H54 (cell line): Measurements from ENCODE around the gene PPP2R5D.
A peak's percentile ranks its signal among the peaks of the same experiment; 100 is the strongest.

Source experiments
- DNase-seq: peaks from one replicate; pipeline ENCODE4 v3.0.0; 2011; ENCODE audit warnings: low spot score, mixed read lengths; ENCODE audit not compliant: insufficient read length
- FAIRE-seq: peaks from 3 replicates; lab custom pipeline; 2011; peaks lifted over from hg19 to GRCh38; lab: Jason Lieb, UNC
- POLR2A ChIP-seq: IDR thresholded peaks from 2 replicates; pipeline ENCODE4 v1.6.1; 2011; ENCODE audit warnings: low read depth, mild to moderate bottlenecking, low read length

Gene PPP2R5D

GRCh38 chr6:43058531-43058930, 74.2 kb downstream of the PPP2R5D start:
- FAIRE-seq (no peak), DNase-seq (no peak)
- no peak for TF ChIP-seq POLR2A

GRCh38 chr6:43059168-43060033, 75.0 kb downstream of the PPP2R5D start, which contains the start of the genes KLC4 and MRPL2:
Gene KLC4, plus strand, starts transcription at chr6:43059631. Its CDS starts 1,705 bp downstream, at chr6:43061336.
Gene MRPL2, minus strand, starts transcription at chr6:43059434. Its CDS starts 53 bp downstream, at chr6:43059381.
- peak; percentile 98 for DNase-seq
- peak; percentile 86 for TF ChIP-seq POLR2A
- peak; percentile 50 for FAIRE-seq

DNA sequence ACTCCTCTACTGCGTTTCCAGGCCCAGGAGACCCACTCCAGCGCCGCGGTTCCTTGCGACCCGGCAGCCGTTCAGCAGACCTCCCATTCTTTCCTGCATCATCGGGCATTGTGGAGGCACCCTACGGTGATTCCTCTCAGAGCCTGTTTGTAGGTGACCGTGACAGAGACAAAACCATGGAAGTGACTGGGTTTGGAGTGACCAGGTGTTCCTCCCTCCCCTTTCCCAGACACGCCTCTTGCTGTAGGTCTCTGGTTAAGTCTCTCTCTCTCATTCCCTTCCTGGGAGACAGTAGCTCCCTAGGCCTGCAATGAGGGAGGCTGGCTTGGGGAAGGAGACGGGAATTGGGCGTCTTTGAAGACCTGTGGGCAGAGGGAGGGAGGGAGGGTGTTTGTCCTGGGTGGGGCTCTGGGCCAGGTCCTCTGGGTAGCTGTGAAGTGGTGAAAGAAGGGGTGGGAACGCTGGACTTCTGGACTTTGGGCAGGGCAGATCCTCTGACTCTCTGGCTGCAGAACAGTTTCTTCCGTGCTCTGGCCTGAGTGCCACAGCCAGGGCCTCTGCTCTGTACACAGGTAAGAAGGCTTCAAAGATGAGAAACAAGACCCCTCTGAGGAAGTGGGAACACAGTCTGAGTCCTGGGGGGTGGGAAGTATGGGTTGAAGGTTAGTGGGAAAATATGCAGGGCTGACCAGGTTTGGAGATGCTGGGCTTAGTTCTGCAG, 75.8 kb downstream of the PPP2R5D start:
- no peak; the same call in 1 of the 2 replicates for TF ChIP-seq POLR2A
- FAIRE-seq, result no peak
- DNase-seq, result peak; percentile 36

DNA sequence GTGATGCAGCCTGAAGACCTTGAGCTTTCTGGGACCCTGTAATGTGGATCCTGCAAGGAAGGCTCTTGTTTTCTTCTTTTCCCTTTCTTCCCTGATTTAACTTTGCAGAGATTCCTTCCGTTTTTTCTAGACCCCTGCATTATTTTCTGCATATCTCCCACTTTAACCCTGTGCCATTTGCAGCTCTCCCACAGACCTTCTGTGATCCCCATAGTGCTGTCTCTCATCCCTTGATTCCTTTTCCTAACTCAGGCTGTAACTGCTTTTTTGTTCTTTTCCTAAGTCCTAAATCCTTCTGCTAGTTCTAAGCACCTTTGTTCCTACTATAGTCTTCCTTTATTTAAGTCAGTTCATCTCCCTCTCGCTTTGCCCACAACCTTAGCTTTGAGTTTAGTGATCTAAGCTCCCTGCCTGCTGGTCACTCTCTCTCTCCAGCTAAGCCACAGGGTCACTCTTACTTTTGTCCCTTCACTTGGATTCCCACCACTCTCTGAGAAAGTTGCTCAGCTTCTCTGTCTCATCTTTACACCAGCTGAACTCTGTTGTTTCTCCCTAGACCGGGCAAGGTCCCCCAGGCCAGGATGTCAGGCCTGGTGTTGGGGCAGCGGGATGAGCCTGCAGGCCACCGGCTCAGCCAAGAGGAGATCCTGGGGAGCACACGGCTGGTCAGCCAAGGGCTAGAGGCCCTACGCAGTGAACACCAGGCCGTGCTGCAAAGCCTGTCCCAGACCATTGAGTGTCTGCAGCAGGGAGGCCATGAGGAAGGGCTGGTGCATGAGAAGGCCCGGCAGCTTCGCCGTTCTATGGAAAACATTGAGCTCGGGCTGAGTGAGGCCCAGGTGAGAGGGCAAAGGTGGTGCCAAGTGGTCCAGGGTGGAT, 76.6 kb downstream of the PPP2R5D start:
- no peak for TF ChIP-seq POLR2A
- DNase-seq (no peak), FAIRE-seq (no peak)

DNA sequence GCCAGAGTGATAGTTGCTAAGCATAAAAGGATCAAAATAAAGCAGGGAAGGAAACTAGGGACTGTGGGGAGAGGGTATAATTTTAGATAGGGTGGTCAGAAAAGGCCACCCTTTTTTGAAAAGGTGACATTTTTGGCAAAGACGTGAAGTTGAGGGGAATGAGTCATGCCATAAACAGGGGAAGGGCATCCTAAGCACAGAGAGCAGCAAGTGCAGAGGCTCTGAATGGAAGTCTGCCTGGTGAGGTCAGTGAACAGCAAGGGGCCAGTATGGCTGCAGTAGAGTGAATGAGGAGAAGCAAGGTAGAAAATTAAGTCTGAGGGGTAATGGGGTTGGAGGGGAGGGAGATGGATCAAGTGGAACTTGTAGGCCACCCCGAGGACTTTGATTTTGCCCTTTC, 77.5 kb downstream of the PPP2R5D start:
- TF ChIP-seq POLR2A, result no peak

More for the DNA sequence above, 77.5 kb downstream of the PPP2R5D start:
- DNase-seq, result peak; percentile 49
- FAIRE-seq, result no peak
